ENCODE results near the gene DPY19L1.
"Not testable (repeated sequence)": the region's sequence is repeated elsewhere in the genome, so short reads cannot be mapped to it uniquely, and the experiment has no call there.

Gene DPY19L1

DNA sequence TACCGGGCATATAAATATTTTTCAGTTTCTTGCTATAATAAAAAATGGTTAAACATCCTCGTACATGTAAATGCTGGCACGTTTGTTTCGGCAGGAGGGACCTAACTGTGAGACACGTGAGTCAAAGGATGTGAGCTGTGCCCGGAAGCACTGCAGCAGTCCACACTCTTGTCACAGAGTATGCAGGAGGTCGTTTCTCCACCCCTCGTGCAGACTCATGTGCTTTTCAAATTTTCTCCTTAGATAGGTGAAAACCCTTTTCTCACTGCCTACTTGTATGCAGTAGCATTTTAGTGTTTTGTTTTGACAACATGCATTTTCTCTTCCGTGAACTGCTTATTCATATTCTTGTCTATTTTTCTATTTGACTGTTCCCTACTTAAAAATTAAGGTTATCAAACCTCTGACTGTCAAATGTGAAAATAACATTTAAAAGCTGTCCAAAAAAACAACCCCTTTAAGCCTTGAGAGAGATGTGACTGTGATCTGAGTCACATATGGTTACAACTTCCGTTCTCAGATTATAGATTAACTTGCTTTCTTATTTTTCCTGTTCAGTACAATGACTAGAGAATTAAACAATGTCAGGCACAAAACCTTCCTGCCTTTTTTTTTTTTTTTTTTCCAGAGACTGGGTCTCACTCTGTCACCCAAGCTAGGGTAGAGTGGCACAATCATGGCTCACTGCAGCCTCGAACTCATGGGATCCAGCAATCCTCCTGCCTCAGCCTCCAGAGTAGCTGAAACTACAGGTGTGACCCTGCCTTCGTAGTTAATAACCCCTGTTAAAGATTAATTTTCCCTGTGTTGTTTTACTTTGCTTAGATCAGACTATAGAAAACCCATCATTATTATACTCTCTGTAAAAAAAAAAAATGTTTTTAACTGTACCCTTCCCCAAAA, 45.1 kb downstream of the DPY19L1 start:
- DNase-seq (ENCODE audit: low read depth, low spot score): peak; percentile 17

DNA sequence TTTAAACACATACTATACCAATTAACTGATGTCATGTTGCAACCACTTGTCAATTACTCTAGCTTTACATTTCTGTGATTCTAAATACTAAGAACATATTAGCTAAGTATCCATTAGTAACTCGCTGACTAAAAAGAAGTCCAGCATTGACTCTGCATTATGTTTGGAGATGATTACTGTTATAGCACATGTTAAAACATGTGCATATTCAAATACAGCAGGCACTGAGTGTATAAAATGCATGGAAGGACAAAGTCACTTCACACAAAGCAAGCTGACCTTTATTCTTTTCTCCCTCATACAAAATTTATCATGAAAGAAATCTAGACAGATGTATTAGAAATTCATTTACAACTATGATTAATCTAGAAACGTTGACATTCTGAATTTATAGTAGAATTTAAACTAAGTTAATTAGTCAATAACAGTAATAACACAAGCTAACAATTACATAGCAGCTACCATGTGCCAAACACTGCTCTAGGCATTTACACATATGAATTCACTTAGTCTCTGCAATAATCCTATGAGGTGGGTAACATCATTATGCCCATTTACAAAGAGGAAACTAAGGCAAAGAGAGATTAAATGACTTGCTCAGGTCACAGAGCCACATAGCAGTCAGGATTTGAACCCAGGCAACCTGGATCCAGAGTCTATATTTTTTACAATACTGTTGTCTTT, 48.7 kb downstream of the DPY19L1 start:
- not testable (repeated sequence) for DNase-seq (ENCODE audit: low read depth, low spot score)

DNA sequence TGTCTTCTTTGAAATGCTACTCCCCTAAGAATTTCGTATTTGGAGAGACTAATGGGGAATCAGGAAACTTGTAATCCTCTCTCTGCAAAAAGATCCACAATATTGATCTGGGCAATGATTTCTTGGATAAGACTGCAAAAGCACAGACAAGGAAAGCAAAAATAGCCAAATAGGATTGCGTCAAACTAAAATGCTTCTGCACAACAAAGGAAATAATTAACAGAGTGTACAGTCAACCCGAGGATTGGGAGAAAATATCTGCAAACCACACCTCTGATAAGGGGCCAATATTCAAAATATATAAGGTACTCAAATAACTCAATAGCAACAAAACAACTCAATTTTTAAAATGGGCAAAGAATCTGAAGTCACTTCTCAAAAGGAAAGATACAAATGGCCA, 52.1 kb downstream of the DPY19L1 start:
- DNase-seq (ENCODE audit: low read depth, low spot score): not testable (repeated sequence)

DNA sequence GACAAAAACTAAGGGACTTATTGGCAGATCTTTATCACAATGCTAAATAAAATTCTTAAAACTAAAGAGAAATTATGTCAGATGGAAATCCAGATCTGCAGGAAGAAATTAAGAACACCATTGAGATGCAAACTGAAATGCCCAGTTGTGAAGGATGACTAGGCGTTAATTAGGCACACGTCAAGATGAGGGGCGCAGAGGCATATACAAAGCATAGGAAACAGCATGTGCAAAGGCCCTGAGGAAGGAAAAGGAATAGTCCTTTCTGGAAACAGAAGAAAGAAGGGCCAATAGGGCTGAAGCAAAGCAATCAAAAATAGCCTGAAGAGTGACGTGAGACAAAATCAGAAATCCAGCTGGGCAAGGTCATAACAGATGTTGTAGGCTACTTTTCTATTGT, 53.1 kb downstream of the DPY19L1 start:
- not testable (repeated sequence) for DNase-seq (ENCODE audit: low read depth, low spot score)

DNA sequence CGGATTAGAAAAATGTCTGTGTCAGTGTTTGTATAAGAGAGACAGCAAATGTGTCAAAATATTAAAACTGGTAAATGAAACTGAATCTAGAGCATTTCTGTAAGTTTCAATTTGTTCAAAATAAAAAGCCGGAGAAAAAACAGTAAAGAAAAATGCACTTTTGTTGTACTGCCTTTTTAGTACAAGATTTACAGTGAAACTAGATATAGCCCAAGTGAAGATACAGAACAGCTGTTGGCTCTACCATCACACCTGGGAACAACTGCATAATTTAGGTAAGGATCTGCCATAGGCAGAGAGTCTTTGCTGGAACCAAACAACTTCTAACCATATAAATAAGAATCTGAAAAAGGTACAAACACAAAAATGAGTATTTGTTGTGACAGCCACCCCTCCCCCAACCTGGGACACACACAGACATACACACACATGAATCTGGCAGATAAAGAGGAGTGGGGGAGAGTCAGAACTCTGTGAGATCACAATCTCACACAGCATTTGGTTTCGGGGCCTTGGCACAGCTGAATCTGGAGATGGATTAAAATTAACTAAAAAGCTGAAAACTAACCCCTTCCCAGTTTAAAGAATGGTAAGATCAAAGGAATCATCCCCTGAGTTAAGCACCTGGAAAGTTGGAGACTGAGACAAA, 54.8 kb downstream of the DPY19L1 start:
- DNase-seq (ENCODE audit: low read depth, low spot score): no peak

DNA sequence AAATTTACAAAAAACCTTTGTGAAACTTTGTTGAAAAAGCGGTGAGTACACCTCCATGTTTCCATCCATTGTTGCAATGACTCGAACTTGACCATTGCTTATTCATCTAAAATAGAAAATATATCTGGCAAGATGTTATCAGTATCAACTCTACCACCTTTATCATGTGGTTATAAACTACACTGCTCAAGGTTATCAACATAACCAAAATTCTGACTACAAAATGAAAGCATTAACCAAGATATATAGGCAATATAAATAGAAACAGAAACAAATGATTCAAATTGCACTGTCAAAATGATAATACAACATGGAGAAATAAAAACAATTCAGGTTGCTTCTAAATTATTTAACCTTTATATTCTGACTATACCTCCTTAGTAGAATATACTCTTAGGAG, 58.2 kb downstream of the DPY19L1 start:
- not testable (repeated sequence) for DNase-seq (ENCODE audit: low read depth, low spot score)

DNA sequence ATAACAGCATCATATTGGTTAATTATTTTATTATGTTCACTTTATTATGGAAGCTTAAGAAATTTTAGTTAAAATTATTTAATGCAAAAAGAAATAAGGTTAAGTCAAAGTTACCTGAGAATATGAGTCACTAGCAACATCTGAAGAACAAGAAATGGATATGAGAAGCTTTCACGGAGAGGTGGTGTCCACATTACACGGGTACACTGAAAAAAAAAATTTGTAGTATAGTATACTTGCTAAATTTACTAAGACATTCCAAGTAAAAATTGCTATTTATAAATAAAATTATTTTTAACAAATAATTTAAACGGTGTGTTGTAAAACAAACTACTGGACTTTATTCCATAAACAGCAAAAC, 63.9 kb downstream of the DPY19L1 start:
- DNase-seq (ENCODE audit: low read depth, low spot score): no peak

DNA sequence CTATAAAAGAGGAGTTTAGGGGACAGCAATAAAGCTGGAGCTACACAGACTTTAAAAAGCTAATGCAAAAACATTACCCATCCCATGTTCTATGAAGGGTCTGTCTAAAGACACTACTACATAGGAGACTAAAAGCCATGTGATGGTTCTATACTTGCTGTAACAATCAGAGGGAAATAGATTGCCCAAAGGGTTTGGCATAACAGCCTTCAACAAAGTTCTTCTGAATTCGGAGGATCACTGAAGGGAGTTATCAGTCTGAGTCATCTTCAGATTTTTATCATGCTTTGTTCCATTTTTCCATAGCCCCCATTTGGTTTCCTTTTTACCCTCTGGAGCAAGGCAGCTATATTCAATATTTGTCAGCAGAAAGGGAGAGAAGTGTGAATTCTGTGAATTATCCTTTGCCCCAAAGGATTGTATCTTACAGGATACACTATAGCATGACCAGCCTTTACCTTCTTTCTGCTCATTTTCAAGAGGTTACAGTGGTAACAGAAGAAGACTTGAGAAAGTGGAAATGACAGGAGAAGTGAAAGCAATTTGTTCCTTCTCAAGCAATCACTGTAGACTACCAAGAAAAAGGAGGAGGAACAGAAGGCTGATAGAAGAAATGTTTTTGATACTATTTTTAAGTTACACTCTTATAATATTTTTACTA, 64.4 kb downstream of the DPY19L1 start:
- not testable (repeated sequence) for DNase-seq (ENCODE audit: low read depth, low spot score)

DNA sequence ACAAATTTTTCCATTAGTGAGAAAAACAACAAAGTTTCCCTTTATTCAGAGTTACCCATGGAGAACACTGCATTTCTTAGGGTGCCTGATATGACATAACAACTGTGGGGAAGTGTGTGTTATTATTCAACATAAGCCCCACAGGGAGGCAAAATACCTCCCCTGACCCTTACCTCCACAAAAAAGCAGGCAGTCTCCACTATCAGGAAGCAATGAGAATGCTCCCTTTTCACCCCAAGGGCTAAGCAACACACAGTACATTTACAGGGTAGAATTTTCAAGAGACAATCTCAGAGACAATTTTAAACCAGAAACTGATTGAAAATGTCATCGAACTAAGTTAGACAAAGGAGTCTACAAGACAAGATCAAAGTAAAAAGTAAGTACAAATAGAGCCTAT, 69.5 kb downstream of the DPY19L1 start:
- DNase-seq (ENCODE audit: low read depth, low spot score): not testable (repeated sequence)

DNA sequence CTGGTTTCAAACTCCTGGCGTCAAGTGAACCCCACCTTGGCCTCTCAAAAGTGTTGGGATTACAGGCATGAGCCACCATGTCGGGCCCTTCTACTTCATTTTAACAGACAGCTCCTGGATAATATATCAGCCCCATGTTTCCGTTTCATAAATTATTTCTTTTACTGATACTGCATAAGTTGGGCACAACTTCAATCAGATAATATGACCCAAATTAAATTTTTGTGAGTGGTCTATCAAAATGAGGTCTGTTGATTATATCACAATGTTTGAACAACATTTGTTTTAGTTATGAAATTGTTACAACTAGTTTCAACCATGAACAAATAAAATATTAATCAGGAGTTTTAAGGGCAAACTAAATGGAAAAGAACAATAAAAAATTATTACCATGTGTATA, 70.8 kb downstream of the DPY19L1 start:
- not testable (repeated sequence) for DNase-seq (ENCODE audit: low read depth, low spot score)

DNA sequence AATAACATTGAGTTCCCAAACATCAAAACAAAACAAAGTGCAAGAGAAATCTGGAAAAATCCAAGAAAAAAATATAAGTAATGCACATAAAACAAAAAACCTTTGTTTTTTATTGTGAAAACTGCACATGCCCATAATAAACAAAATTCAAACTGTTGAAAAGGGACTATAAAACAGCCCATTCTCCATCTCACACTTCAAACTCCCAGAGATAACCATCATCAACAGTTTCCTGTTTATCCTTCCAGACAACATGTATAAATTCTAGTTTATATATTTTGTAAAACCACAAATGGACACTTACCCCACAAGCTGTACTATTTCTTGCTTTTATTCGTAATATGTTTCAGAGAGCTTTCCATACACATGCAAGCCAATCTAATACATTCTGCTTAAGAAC, 79.3 kb downstream of the DPY19L1 start:
- no peak for DNase-seq (ENCODE audit: low read depth, low spot score)

DNA sequence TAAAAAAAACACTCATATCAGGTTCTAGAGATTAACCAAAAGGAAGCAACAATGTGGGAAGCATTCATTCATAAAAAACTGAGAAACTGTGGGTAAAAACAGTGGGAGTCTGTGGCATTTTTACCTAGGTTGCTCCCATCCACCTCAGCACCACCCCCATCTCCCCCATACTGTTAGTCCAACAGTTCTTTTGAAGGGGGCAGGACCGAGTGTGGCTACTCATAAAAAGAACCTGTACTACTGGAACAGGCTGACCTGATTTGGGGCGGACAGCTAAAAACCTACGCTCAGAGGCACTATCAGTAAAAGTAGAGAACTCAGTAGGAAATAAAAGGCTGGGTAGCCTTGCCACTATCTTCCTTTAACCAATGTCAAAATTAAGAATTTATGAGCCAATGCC, 84.5 kb downstream of the DPY19L1 start:
- DNase-seq (ENCODE audit: low read depth, low spot score): no peak

DNA sequence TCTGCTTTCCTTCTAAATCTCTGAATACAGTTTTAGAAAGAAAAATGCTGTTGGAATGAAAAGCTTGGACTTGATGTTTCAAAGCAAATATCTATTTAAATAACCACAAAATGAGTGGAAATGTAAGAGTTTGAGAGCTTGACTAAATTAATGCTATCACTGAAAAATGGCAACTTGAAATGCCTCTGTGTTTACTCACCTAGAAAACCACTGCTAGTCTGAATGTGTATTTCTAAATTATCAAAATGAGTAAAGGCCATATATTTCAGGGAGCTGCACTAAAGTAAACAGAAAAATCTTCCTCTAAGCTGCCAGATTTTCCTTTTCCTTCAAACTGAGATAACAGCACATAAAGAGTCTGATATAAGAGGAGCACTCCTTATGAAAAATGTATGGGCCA, 87.9 kb downstream of the DPY19L1 start:
- DNase-seq (ENCODE audit: low read depth, low spot score): no peak

DNA sequence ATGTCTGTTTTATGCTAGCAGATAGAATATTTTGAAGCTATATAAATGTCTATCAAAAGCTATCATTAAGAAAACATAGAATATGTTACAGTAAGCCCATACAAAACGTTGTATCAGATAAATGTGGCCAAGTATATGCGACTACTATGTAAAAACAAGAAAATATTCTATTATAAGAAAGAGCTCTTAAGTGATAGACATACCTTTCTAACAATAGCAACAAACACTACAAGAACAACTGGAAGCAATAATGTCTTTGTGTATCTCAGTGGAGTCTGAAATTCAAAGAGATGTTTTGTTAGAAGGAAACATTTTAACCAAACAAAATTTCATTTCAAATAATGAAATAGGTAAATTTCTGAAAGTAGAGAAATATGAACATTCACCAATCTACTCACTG, 89.9 kb downstream of the DPY19L1 start:
- not testable (repeated sequence) for DNase-seq (ENCODE audit: low read depth, low spot score)

DNA sequence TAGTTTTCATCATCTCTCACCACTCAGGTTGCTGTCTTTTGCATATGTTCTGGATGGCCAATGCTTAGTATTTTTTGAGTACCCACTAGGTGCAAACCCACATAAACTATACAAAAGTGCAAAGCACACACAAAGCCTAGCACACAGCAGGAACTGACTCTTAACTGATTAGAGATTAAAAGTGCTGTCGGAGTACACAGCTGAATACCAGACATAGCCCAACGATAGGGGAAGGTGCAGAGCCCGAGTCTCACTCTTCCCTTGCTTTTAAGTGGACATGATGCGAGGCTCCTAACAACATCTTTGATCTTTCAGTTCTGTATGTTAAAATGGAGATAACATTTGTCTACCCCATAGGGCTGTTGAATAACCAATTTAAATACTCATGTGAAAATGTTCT, 90.8 kb downstream of the DPY19L1 start:
- DNase-seq (ENCODE audit: low read depth, low spot score): no peak

DNA sequence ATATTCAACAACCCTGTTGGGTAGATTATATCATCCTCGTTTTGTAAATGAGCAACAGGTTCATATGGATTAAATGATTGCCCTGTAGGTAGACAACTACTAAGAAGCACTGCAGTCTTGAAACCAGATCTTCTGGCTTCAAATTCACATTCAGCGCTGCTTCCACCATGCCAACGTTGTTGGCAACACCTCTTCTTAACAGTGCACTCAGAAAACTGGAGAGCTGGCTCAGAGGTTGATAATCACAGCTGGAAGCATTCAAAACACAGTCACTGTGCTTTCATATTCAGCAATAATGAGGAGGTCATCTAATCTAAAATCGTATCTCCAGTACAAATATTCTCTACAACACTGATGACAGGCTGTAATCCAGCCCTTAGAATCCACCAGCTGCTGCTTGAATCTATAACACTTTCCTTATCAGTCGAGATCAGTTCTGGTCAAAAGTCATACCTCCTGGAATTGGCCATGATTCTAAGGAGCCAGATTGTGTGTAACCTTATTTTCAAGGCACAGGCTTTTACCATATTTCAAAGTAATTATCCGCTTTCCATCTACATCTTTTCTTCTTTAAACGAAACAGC, 91.3 kb downstream of the DPY19L1 start:
- not testable (repeated sequence) for DNase-seq (ENCODE audit: low read depth, low spot score)

DNA sequence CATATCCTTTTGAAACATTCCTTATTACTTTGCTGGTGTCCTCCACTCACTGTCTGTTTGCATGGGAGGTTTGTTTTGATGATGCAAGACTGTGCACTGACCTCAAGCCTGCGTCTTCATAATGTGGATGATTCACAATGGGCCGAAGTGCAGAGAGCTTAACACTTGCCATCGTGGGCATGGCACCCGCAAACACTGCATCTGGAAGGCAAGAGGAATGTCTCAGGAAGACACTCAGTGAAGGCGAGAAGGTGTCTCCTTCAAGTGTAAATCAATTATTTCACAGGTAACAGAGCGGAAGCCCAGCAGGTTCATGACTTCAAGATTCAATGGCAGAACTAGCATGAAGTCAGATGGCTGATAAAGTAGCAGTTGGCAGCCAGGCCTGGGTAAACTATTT, 98.1 kb downstream of the DPY19L1 start:
- DNase-seq (ENCODE audit: low read depth, low spot score): peak; percentile 1

DNA sequence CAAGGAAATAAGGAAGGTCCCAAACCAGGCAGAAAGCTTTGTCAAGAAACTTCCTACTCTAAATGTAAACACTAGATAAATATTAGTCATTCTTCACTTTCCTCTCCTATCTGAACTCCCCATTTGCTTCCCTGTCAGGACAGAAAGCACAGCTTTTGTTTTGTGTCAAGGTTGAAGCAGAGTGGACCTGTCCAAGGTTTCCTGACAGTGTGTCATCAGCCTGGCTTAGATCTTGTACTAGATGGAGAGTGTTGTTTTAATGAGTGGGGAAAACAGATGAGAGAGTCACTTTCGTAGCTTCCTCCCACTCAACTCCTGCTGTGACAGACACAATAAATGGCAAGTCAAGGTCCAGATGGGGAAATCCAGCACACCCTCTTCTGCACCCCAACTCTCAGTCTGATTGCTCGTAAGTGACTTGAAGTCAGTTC, 101.5 kb downstream of the DPY19L1 start:
- not testable (repeated sequence) for DNase-seq (ENCODE audit: low read depth, low spot score)

DNA sequence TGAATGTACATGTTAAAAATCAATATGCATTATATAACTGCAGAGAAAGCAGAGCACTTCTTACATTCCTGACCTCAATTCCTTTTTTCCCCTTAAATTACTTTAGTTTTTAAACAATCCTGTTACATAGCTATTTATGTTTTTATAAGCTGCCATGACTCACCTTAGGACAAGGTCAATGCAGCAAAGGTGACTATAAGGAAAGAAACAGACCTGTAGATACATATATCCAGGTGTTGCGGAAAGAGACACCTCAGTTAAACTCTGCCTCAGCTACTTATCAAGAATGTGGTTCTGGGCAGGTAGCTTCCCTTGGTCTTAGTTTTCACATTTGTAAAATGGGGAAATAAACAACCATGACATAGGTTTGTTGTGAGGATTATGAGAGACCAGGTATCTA, 105.5 kb downstream of the DPY19L1 start:
- DNase-seq (ENCODE audit: low read depth, low spot score): no peak

DNA sequence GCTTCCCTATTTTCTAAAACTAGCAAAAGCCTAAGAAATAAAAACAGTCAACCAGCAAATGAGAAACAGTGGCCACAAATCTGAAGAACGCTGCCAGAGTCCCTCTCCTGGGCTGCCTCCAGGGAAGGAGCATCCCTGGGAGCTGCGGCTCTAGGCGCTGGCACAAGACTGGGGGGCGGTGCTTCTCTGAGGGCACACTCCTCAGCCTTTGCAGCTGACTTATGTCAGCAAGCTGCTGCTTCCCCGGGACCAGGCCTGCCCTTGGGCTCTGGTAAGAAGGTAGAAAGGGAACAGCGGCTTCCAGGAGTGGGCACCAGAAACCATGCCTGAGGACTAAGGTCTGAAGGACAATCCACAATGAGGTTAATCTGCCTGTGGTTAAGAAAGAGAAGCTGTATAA, 107.5 kb downstream of the DPY19L1 start:
- DNase-seq (ENCODE audit: low read depth, low spot score): not testable (repeated sequence)

DNA sequence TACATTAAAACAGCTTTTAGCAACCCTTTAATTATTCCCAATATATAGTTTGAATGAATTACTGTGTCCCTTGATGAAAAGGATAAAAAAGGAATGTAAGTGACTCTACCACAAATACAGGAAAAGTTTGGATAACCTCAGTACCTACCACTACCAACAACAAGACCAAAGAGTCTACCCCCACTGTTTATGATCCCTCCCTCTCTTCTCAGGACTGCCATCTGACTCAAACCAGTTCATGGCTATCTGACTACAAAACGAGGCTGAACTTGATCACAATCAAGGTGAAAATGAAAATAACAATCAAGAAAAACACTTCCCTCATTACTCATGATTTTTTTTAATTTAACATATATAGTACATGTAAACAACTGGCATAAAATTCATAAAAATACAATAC, 108.7 kb downstream of the DPY19L1 start:
- DNase-seq (ENCODE audit: low read depth, low spot score): no peak

DNA sequence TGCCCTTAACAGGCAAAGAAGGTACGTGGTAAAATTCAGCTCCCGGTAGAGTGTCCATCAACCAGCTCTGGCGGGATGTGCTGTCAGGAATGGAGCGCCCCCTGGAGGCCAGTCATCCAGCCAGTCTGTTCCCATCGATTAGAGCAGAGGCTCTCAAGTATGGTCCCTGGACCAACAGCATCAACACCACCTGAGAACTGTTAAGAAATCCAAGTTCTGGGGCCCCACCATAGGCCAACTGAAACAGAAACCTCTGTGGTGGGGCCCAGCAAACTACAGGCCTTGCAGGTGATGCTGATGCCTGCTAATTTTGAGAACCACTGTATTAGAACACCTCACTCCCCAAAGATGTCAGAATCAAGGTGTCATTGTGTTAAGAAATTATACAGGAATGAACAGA, 109.2 kb downstream of the DPY19L1 start:
- no peak for DNase-seq (ENCODE audit: low read depth, low spot score)
